HG02981 (cell line): ENCODE results near the gene CSNK1A1.
"Not testable (repeated sequence)": the region's sequence is repeated elsewhere in the genome, so short reads cannot be mapped to it uniquely, and the experiment has no call there.

Source experiments
- ATAC-seq: cut with Tn5 transposase; IDR thresholded peaks from one replicate; pipeline ENCODE4 v1.9.1; 2021; ENCODE audit warnings: mild to moderate bottlenecking, moderate library complexity; ENCODE audit not compliant: unreplicated experiment

Gene CSNK1A1

GRCh38 chr5:149535787-149536186 lies 15.5 kb downstream of the CSNK1A1 start:
- not testable (repeated sequence) for ATAC-seq

GRCh38 chr5:149532413-149532812 lies 18.8 kb downstream of the CSNK1A1 start:
- ATAC-seq = no peak

- ATAC-seq = no peak
Observed at GRCh38 chr5:149529463-149529862, 21.8 kb downstream of the CSNK1A1 start.

- no peak for ATAC-seq
Observed at GRCh38 chr5:149528281-149529060, 22.8 kb downstream of the CSNK1A1 start.

GRCh38 chr5:149526845-149527590 lies 24.2 kb downstream of the CSNK1A1 start:
- no peak for ATAC-seq

- ATAC-seq = no peak
Observed at GRCh38 chr5:149521739-149522685, 29.2 kb downstream of the CSNK1A1 start.

- ATAC-seq = no peak
Observed at GRCh38 chr5:149519601-149520000, 31.6 kb downstream of the CSNK1A1 start.

GRCh38 chr5:149518620-149519019 lies 32.6 kb downstream of the CSNK1A1 start:
- no peak for ATAC-seq

GRCh38 chr5:149517461-149518122 lies 33.6 kb downstream of the CSNK1A1 start:
- ATAC-seq = no peak

GRCh38 chr5:149514512-149514911 lies 36.7 kb downstream of the CSNK1A1 start:
- ATAC-seq = no peak

- not testable (repeated sequence) for ATAC-seq
Observed at GRCh38 chr5:149513372-149513947, 37.8 kb downstream of the CSNK1A1 start.

- ATAC-seq = no peak
Observed at GRCh38 chr5:149510136-149510535, 41.1 kb downstream of the CSNK1A1 start.

GRCh38 chr5:149504677-149505076 lies 46.6 kb downstream of the CSNK1A1 start:
- no peak for ATAC-seq

- no peak for ATAC-seq
Observed at GRCh38 chr5:149503006-149503405, 48.2 kb downstream of the CSNK1A1 start.

- ATAC-seq = no peak
Observed at GRCh38 chr5:149500922-149501582, 50.2 kb downstream of the CSNK1A1 start.

- ATAC-seq = no peak
Observed at GRCh38 chr5:149498724-149499336, 52.4 kb downstream of the CSNK1A1 start.

- ATAC-seq = no peak
Observed at GRCh38 chr5:149497357-149497756, 53.9 kb downstream of the CSNK1A1 start.

GRCh38 chr5:149496917-149497316 lies 54.3 kb downstream of the CSNK1A1 start:
- ATAC-seq = no peak

- no peak for ATAC-seq
Observed at GRCh38 chr5:149496166-149496565, 55.1 kb downstream of the CSNK1A1 start.
